HepG2 (cell line): ENCODE data around the gene MFSD6. TPM values are rescaled to one million over a fixed set of nuclear protein-coding genes. Genes with fewer than 3 reads are reported as not detected.

Experiments used
- ATAC-seq: fragments of 200-7000 bp; cut with Tn5 transposase; 3 replicates; pipeline ENCODE4 v1.9.1; 2020; ENCODE audit warnings: mild to moderate bottlenecking, moderate library complexity
- BruUV-seq: library from RNA; stranded (reverse); fragments of 400-500 nt; replicated peaks from 2 replicates; lab custom pipeline; 2021; lab: Mats Ljungman, UMichigan
- CTCF ChIA-PET: fragments of 300-600 bp; formaldehyde crosslinking; extraction: SDS; loops from one replicate; lab custom pipeline; 2021; ENCODE audit warnings: low total read pairs, inconsistent platforms, low intra/inter-chr PET ratio; lab: Yijun Ruan, JAX
- POLR2A ChIA-PET: fragments of 350-600 bp; sonication (Branson Sonifier 250); formaldehyde crosslinking; loops from one replicate; lab custom pipeline; 2020; ENCODE audit warnings: antibody characterized with exemption, inconsistent platforms; lab: Yijun Ruan, JAX
- DNase-seq: peaks from one replicate; pipeline ENCODE4 v3.0.0-alpha.2; 2015; ENCODE audit warnings: low spot score
- FAIRE-seq: peaks from 3 replicates; lab custom pipeline; 2011; peaks lifted over from hg19 to GRCh38; lab: Jason Lieb, UNC
- H2AFZ ChIP-seq: one replicate; pipeline ENCODE4 v1.6.1; 2011; ENCODE audit warnings: low read length, inconsistent platforms
- H3K27ac ChIP-seq: fragments of 300-600 bp; 3 replicates; pipeline ENCODE4 v1.8.0; 2011; ENCODE audit warnings: mixed run types, mild to moderate bottlenecking, mixed read lengths, low read length, inconsistent platforms; ENCODE audit not compliant: insufficient read depth; ENCODE audit errors: extremely low read length
- H3K27me3 ChIP-seq, 2 experiments: fragments of 200-600 bp in 1 of 2; 2 replicates in 1 of 2; 3 replicates in 1 of 2; pipeline versions ENCODE4 v1.6.0 to v1.8.0; 2011; ENCODE audit warnings: low read length in 2 of 2, mild to moderate bottlenecking in 2 of 2, moderate library complexity in 2 of 2, inconsistent platforms in 1 of 2; ENCODE audit not compliant: insufficient read depth in 2 of 2, control insufficient read depth in 1 of 2
- H3K36me3 ChIP-seq, 2 experiments: fragments of 200-600 bp in 1 of 2; replicated peaks in 1 of 2; 2 replicates in 1 of 2; 3 replicates in 1 of 2; pipeline versions ENCODE4 v1.5.1 to v1.8.0; 2011; ENCODE audit warnings: low read length in 2 of 2, inconsistent platforms in 1 of 2; ENCODE audit not compliant: insufficient read depth in 2 of 2, control insufficient read depth in 1 of 2
- H3K4me1 ChIP-seq: 2 replicates; pipeline ENCODE4 v1.5.1; 2012; ENCODE audit warnings: low read length, inconsistent platforms; ENCODE audit not compliant: insufficient read depth
- H3K4me2 ChIP-seq: 2 replicates; pipeline ENCODE4 v1.6.0; 2011; ENCODE audit warnings: low read depth, low read length, inconsistent platforms
- H3K4me3 ChIP-seq, 3 experiments: fragments of 200-600 bp in 1 of 3; sonication (generic), shearing (Covaris generic) in 1 of 3; replicated peaks in 1 of 3; 2 replicates each; pipeline ENCODE4 v1.5.1; 2011 to 2016; ENCODE audit warnings: low read length in 3 of 3, inconsistent platforms in 2 of 3, low read depth in 2 of 3, mild to moderate bottlenecking in 2 of 3, control low read depth in 1 of 3, mixed read lengths in 1 of 3; ENCODE audit not compliant: insufficient read depth in 1 of 3
- H3K79me2 ChIP-seq: one replicate; pipeline ENCODE4 v1.6.1; 2011; ENCODE audit warnings: low read length, inconsistent platforms; ENCODE audit not compliant: insufficient read depth
- H3K9ac ChIP-seq: 2 replicates; pipeline ENCODE4 v1.6.0; 2011; ENCODE audit warnings: mild to moderate bottlenecking, low read depth, low read length, inconsistent platforms; ENCODE audit not compliant: insufficient read depth
- H3K9me3 ChIP-seq: 2 replicates; pipeline ENCODE4 v1.5.1; 2012; ENCODE audit warnings: mild to moderate bottlenecking, low read length
- H4K20me1 ChIP-seq: 2 replicates; pipeline ENCODE4 v1.6.0; 2011; ENCODE audit warnings: inconsistent platforms, mild to moderate bottlenecking, low read length, moderate library complexity; ENCODE audit not compliant: insufficient read depth
- FOXK1 ChIP-seq: sonication (generic); formaldehyde crosslinking; IDR thresholded peaks from 2 replicates; pipeline ENCODE4 v1.4.0; 2020; ENCODE audit warnings: low read depth, missing genetic modification reagents, borderline replicate concordance
- IRF2 ChIP-seq: IDR thresholded peaks from 2 replicates; pipeline ENCODE4 v1.6.1; 2018; ENCODE audit warnings: missing genetic modification reagents, missing compliant biosample characterization
- ZGPAT ChIP-seq: IDR thresholded peaks from 2 replicates; pipeline ENCODE4 v1.6.1; 2016; ENCODE audit warnings: mild to moderate bottlenecking
- ZNF318 ChIP-seq: sonication (generic); formaldehyde crosslinking; IDR thresholded peaks from 2 replicates; pipeline ENCODE4 v1.4.0; 2020; ENCODE audit warnings: mild to moderate bottlenecking, missing genetic modification reagents
- ZNF331 ChIP-seq: sonication (generic); formaldehyde crosslinking; IDR thresholded peaks from 2 replicates; pipeline ENCODE4 v1.4.0; 2020; ENCODE audit warnings: missing genetic modification reagents
- ZNF576 ChIP-seq: sonication (generic); formaldehyde crosslinking; IDR thresholded peaks from 2 replicates; pipeline ENCODE4 v1.4.0; 2020; ENCODE audit warnings: mild to moderate bottlenecking, missing genetic modification reagents
- WGBS: methylation state at CpG from one replicate; pipeline ENCODE4 v1.1.6; 2017; ENCODE audit warnings: low lambda C conversion rate; 5-methylcytosine and 5-hydroxymethylcytosine counted together
- in situ Hi-C: cut with HindIII; loops from 2 replicates; pipeline ENCODE4 v1.10.0; 2017; ENCODE audit warnings: low pct_unique_long_range_greater_than_20kb; ENCODE audit not compliant: extremely low pct_ligation_motif_present
- intact Hi-C: fragments of 100-400 bp; cut with micrococcal nuclease; formaldehyde crosslinking; loops from one replicate; pipeline ENCODE4 v1.10.0; 2022; ENCODE audit not compliant: unreplicated experiment
- polyA plus RNA-seq, 8 experiments: library from polyadenylated mRNA; depleted of rRNA in 3 of 8; stranded (reverse) in 7 of 8; unstranded in 1 of 8; fragments of >200 nt; fragmentation: Illumina TruSeq in 4 of 8; extraction: Trizol in 4 of 8; gene quantifications; 2 replicates each; pipeline versions ENCODE4 v1.2.1 to v1.2.3, GENCODE V29; 2011 to 2016; ENCODE audit warnings: low read depth in 4 of 8, missing spikeins in 1 of 8, mixed read lengths in 1 of 8; ENCODE audit not compliant: insufficient read depth in 1 of 8
- total RNA-seq, 5 experiments: library from RNA; depleted of rRNA; stranded (reverse); fragments of >200 nt; fragmentation: Illumina TruSeq; extraction: Trizol; gene quantifications; 2 replicates each; pipeline ENCODE4 v1.2.3, GENCODE V29; 2016; ENCODE audit warnings: low read depth in 1 of 5
- TF ChIP-seq, protein P1 (sequence below): sonication (generic); formaldehyde crosslinking; IDR thresholded peaks from 2 replicates; pipeline ENCODE4 v1.4.0; 2020; ENCODE audit warnings: missing genetic modification reagents
- TF ChIP-seq, protein P2 (sequence below): sonication (generic); formaldehyde crosslinking; IDR thresholded peaks from 2 replicates; pipeline ENCODE4 v1.4.0; 2020; ENCODE audit warnings: missing genetic modification reagents

MFSD6 gene
- total and polyA plus RNA-seq, 2 of the 13 experiments (the other 11 are each of a cell fraction or from before 2014, with no cell fraction given) = 0.92 to 1.4 TPM

DNA sequence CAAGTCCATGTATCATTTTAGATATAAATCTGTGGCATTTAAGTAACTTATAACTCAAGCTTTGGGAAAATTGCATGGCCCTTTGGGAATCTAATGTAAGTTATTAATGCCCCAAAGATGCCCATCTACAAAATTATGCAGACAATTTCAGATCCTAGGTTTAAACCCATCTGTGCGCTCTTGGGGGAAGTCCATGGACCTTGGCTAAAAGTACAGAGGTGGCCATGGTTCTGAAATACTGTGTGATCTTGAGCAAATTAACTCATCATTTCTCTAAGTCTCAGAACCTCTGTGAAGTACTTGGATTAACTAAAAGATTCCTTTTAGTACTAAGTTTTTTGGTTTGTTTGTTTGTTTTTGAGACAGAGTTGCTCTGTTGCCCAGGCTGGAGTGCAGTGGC lies 45.3 kb upstream of the MFSD6 start:
- in situ Hi-C loops (no loop called here), intact Hi-C loops (no loop called here)
- H3K9ac ChIP-seq = no peak overlapping the region
- DNase-seq (no peak), FAIRE-seq (no peak), ATAC-seq (no peak)
- H3K36me3 ChIP-seq = no peaks in the 10 kb centered on the region; a peak in 2 of 5 replicates
- CTCF ChIA-PET = no interaction called here
- H3K9me3 ChIP-seq = no peaks in the 10 kb centered on the region
- BruUV-seq = no TSS peak
- POLR2A ChIA-PET = no interaction called here
- H3K4me2 ChIP-seq = no peak overlapping the region
- no peak overlapping the region for H3K4me3 ChIP-seq
- H2AFZ ChIP-seq = no peak overlapping the region
- no peak overlapping the region for H3K27ac ChIP-seq
- H3K4me1 ChIP-seq = peaks cover 25% of the 10 kb centered on the region
- no peaks in the 10 kb centered on the region for H3K79me2 ChIP-seq
- no peaks in the 10 kb centered on the region for H4K20me1 ChIP-seq
- WGBS = 94% methylated on average over 1 of the region's 1 CpG
- no peaks in the 10 kb centered on the region for H3K27me3 ChIP-seq
- TF ChIP-seq, protein P1, sequence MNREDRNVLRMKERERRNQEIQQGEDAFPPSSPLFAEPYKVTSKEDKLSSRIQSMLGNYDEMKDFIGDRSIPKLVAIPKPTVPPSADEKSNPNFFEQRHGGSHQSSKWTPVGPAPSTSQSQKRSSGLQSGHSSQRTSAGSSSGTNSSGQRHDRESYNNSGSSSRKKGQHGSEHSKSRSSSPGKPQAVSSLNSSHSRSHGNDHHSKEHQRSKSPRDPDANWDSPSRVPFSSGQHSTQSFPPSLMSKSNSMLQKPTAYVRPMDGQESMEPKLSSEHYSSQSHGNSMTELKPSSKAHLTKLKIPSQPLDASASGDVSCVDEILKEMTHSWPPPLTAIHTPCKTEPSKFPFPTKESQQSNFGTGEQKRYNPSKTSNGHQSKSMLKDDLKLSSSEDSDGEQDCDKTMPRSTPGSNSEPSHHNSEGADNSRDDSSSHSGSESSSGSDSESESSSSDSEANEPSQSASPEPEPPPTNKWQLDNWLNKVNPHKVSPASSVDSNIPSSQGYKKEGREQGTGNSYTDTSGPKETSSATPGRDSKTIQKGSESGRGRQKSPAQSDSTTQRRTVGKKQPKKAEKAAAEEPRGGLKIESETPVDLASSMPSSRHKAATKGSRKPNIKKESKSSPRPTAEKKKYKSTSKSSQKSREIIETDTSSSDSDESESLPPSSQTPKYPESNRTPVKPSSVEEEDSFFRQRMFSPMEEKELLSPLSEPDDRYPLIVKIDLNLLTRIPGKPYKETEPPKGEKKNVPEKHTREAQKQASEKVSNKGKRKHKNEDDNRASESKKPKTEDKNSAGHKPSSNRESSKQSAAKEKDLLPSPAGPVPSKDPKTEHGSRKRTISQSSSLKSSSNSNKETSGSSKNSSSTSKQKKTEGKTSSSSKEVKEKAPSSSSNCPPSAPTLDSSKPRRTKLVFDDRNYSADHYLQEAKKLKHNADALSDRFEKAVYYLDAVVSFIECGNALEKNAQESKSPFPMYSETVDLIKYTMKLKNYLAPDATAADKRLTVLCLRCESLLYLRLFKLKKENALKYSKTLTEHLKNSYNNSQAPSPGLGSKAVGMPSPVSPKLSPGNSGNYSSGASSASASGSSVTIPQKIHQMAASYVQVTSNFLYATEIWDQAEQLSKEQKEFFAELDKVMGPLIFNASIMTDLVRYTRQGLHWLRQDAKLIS = no peak
- TF ChIP-seq ZNF318 (CRISPR knock-in tag) = no peak
- no peak for TF ChIP-seq ZNF331 (CRISPR knock-in tag)
- no peak for TF ChIP-seq ZNF576 (CRISPR knock-in tag)
- no peak for TF ChIP-seq ZGPAT (CRISPR knock-in tag)
- TF ChIP-seq IRF2 (CRISPR knock-in tag) = no peak
- TF ChIP-seq, protein P2, sequence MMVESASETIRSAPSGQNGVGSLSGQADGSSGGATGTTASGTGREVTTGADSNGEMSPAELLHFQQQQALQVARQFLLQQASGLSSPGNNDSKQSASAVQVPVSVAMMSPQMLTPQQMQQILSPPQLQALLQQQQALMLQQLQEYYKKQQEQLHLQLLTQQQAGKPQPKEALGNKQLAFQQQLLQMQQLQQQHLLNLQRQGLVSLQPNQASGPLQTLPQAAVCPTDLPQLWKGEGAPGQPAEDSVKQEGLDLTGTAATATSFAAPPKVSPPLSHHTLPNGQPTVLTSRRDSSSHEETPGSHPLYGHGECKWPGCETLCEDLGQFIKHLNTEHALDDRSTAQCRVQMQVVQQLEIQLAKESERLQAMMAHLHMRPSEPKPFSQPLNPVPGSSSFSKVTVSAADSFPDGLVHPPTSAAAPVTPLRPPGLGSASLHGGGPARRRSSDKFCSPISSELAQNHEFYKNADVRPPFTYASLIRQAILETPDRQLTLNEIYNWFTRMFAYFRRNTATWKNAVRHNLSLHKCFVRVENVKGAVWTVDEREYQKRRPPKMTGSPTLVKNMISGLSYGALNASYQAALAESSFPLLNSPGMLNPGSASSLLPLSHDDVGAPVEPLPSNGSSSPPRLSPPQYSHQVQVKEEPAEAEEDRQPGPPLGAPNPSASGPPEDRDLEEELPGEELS (CRISPR knock-in tag) = no peak
- no peak for TF ChIP-seq FOXK1 (CRISPR knock-in tag)
